ENCODE results near the gene EHBP1L1. TPM values are rescaled to one million over a fixed set of nuclear protein-coding genes. Genes with fewer than 3 reads are reported as not detected.

Gene EHBP1L1
- total RNA-seq, 1 donor: 58.6 TPM

- no peak for TF ChIP-seq CTCF (IDR thresholded peaks at IDR 0.05; ENCODE audit: extremely low read depth, low read depth, low read length)
- peaks cover 77% of the 10 kb centered on the region for H3K36me3 ChIP-seq (ENCODE audit: insufficient read depth, low read length)
- H3K27me3 ChIP-seq (ENCODE audit: insufficient read depth, low read length): no peaks in the 10 kb centered on the region
Observed at GRCh38 chr11:65547446-65548125, 28.3 kb upstream of the EHBP1L1 start.

DNA sequence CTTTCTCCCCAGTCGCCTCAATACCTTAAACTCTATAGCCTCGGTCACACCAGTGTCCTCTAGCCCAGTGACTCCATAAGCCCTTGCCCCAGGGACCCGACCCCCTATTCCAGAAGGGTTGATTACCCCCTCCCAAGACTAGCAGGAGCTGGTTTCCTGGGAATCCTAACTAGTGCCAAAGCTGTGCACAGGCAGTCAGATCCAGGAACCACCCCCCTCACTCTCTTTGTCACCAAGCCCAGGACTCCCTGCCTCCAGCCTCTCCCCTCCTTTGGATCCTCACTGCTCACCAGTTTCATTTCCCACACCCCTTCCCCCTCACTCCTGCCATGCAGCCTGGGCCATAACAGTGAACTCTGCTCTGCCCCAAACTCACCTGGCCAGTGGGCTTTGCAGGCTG lies 27.5 kb upstream of the EHBP1L1 start:
- no peaks in the 10 kb centered on the region for H3K4me1 ChIP-seq (ENCODE audit: insufficient read depth, low read length)
- H3K9me3 ChIP-seq (ENCODE audit: low read depth, low read length): no peaks in the 10 kb centered on the region
- no peak overlapping the region for H3K27ac ChIP-seq (ENCODE audit: low read depth, low read length)
- H3K79me2 ChIP-seq (ENCODE audit: insufficient read depth, low read length): peaks cover 4% of the 10 kb centered on the region
- DNase-seq (ENCODE audit: insufficient read length, low spot score, missing footprints): no peak
- H3K36me3 ChIP-seq (ENCODE audit: insufficient read depth, low read length): peaks cover 77% of the 10 kb centered on the region
- H4K20me1 ChIP-seq (ENCODE audit: insufficient read depth, low read length): peaks cover 31% of the 10 kb centered on the region
- H3K27me3 ChIP-seq (ENCODE audit: insufficient read depth, low read length): no peaks in the 10 kb centered on the region
- TF ChIP-seq CTCF (IDR thresholded peaks at IDR 0.05; ENCODE audit: extremely low read depth, low read depth, low read length): no peak
- no peak overlapping the region for H3K4me2 ChIP-seq (ENCODE audit: insufficient read depth, low read length)
- H3K4me3 ChIP-seq (ENCODE audit: insufficient read depth, low read length): no peak overlapping the region
- no peak overlapping the region for H2AFZ ChIP-seq (ENCODE audit: low read length)

More at GRCh38 chr11:65547446-65548125, 28.3 kb upstream of the EHBP1L1 start:
- no peak overlapping the region for H2AFZ ChIP-seq (ENCODE audit: low read length)
- no peaks in the 10 kb centered on the region for H3K4me1 ChIP-seq (ENCODE audit: insufficient read depth, low read length)
- peaks cover 1% of the 10 kb centered on the region for H3K79me2 ChIP-seq (ENCODE audit: insufficient read depth, low read length)
- H3K9me3 ChIP-seq (ENCODE audit: low read depth, low read length): no peaks in the 10 kb centered on the region
- DNase-seq (ENCODE audit: insufficient read length, low spot score, missing footprints): peak; percentile 63
- H3K4me3 ChIP-seq (ENCODE audit: insufficient read depth, low read length): no peak overlapping the region
- peaks cover 30% of the 10 kb centered on the region for H4K20me1 ChIP-seq (ENCODE audit: insufficient read depth, low read length)
- no peak overlapping the region for H3K4me2 ChIP-seq (ENCODE audit: insufficient read depth, low read length)
- H3K27ac ChIP-seq (ENCODE audit: low read depth, low read length): no peak overlapping the region

DNA sequence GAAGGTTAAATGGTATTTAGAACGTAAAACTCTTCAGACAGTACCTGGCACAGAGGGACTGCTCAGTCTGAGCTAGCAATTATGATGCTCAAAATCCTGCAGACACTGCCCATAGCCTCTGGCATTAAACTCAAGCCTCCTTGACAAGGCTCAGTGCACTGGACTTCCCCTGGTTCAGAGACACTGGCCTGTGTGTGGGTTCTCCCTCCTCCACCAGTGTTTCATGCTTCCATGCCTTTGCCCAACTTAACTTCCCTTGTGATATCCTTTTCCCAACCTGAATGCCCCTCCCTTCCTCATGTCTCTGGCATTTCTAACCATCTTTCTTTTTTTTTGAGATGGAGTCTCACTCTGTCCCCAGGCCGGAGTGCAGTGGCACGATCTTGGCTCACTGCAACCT lies 26.8 kb upstream of the EHBP1L1 start:
- H3K79me2 ChIP-seq (ENCODE audit: insufficient read depth, low read length): peaks cover 7% of the 10 kb centered on the region
- no peaks in the 10 kb centered on the region for H3K9me3 ChIP-seq (ENCODE audit: low read depth, low read length)
- no peak overlapping the region for H2AFZ ChIP-seq (ENCODE audit: low read length)
- TF ChIP-seq CTCF (IDR thresholded peaks at IDR 0.05; ENCODE audit: extremely low read depth, low read depth, low read length): no peak
- H3K4me3 ChIP-seq (ENCODE audit: insufficient read depth, low read length): no peak overlapping the region
- no peak for DNase-seq (ENCODE audit: insufficient read length, low spot score, missing footprints)
- H4K20me1 ChIP-seq (ENCODE audit: insufficient read depth, low read length): peaks cover 31% of the 10 kb centered on the region
- H3K36me3 ChIP-seq (ENCODE audit: insufficient read depth, low read length): peaks cover 74% of the 10 kb centered on the region
- H3K4me1 ChIP-seq (ENCODE audit: insufficient read depth, low read length): no peaks in the 10 kb centered on the region
- H3K4me2 ChIP-seq (ENCODE audit: insufficient read depth, low read length): no peak overlapping the region
- no peak overlapping the region for H3K27ac ChIP-seq (ENCODE audit: low read depth, low read length)
- H3K27me3 ChIP-seq (ENCODE audit: insufficient read depth, low read length): no peaks in the 10 kb centered on the region

DNA sequence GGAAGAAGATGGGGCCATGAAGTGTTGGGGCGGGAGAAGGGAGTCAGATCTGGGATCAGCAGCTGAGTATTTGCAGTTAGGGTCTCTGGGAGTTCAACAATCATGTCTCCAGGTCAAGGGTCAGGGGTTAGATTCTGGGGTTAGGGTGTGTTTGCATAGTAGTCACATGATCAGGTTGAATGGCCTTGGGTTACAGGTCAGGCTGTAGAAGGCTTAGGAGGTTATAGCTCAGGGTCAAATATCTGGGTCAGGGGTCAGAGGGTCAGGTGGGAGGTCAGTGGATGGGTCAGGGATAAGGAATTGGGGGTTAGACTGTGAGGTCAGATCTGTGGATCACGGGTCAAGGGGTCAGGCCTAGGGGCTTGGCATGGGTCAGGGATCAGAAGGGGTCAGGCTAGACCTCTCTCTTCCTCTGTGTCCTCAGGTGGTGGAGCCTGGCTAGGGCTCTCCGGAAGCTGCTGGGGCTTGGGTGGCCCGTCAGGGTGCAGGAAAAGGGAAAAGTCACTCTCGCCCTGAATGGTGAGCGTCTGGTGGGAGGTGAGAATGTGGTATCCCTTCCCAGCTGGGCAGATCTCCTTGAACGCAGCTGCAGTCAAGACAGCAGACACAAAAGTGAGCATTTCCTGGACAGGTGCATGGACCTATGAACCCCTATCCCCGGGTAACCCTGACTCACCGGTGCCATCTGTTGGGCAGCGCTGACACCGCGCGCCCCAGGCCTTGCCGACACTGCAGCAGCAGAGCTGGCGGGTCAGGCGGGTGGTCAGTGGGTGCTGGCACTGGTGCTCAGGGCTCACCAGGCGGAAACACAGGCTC lies 24.1 kb upstream of the EHBP1L1 start:
- Histone ChIP-seq H4K20me1 (ENCODE audit: insufficient read depth, low read length) (peaks cover 41% of the 10 kb centered on the region), H3K4me3 (ENCODE audit: insufficient read depth, low read length) (no peak overlapping the region), H2AFZ (ENCODE audit: low read length) (no peak overlapping the region), H3K4me2 (ENCODE audit: insufficient read depth, low read length) (no peak overlapping the region), H3K9me3 (ENCODE audit: low read depth, low read length) (no peaks in the 10 kb centered on the region), H3K79me2 (ENCODE audit: insufficient read depth, low read length) (peaks cover 32% of the 10 kb centered on the region), H3K27me3 (ENCODE audit: insufficient read depth, low read length) (no peaks in the 10 kb centered on the region), H3K4me1 (ENCODE audit: insufficient read depth, low read length) (peaks cover 18% of the 10 kb centered on the region), H3K36me3 (ENCODE audit: insufficient read depth, low read length) (peaks cover 53% of the 10 kb centered on the region), H3K27ac (ENCODE audit: low read depth, low read length) (no peak overlapping the region)
- DNase-seq (ENCODE audit: insufficient read length, low spot score, missing footprints): peak; percentile 88
- TF ChIP-seq CTCF (IDR thresholded peaks at IDR 0.05; ENCODE audit: extremely low read depth, low read depth, low read length): peak; percentile 49

Measured in osteoblast (primary cell).